T47D (cell line): ENCODE measurements around the gene KLHDC9.

Experiments
- DNase-seq, 2 experiments: peaks; one replicate each; pipeline versions ENCODE4 v3.0.0 to v3.0.0-alpha.2; 2011 to 2012; ENCODE audit warnings: low read depth in 1 of 2, low spot score in 1 of 2
- JUND ChIP-seq: IDR thresholded peaks from 2 replicates; pipeline ENCODE4 v1.6.1; 2012; ENCODE audit warnings: low read depth
- in situ Hi-C: cut with HindIII; loops from 2 replicates; pipeline ENCODE4 v1.10.0; 2016; ENCODE audit warnings: low sequenced_read_pairs, low pct_unique_long_range_greater_than_20kb

Gene KLHDC9

GRCh38 chr1:161069241-161069640 lies 28.9 kb upstream of the KLHDC9 start:
- in situ Hi-C loops = no loop called here
- TF ChIP-seq JUND = no peak
- no peak for DNase-seq

GRCh38 chr1:161069731-161070270 lies 28.4 kb upstream of the KLHDC9 start, which contains the start of gene ARHGAP30:
Gene ARHGAP30, minus strand, starts transcription at chr1:161069891. Its CDS starts 267 bp downstream, at chr1:161069624.
- no peak for DNase-seq
- no peak for TF ChIP-seq JUND
- in situ Hi-C loops = no loop called here

GRCh38 chr1:161070761-161071160 lies 27.4 kb upstream of the KLHDC9 start:
- DNase-seq = no peak
- in situ Hi-C loops = no loop called here
- TF ChIP-seq JUND = no peak

- in situ Hi-C loops = no loop called here
- peak; percentile 81 to 84 for DNase-seq
- no peak for TF ChIP-seq JUND
Measured at GRCh38 chr1:161071886-161072371, 26.2 kb upstream of the KLHDC9 start.

- in situ Hi-C loops = no loop called here
- TF ChIP-seq JUND = no peak
- no peak for DNase-seq
Measured at GRCh38 chr1:161072751-161073449, 25.3 kb upstream of the KLHDC9 start.

- in situ Hi-C loops = no loop called here
Measured at GRCh38 chr1:161073474-161074121, 24.6 kb upstream of the KLHDC9 start.

GRCh38 chr1:161074676-161075368 lies 23.3 kb upstream of the KLHDC9 start:
- TF ChIP-seq JUND = no peak
- in situ Hi-C loops = no loop called here
- DNase-seq = peak; percentile 41 to 76

More at GRCh38 chr1:161073474-161074121, 24.6 kb upstream of the KLHDC9 start:
- TF ChIP-seq JUND = no peak
- DNase-seq = peak in 1 of 2 experiments; percentile 58

- TF ChIP-seq JUND = no peak
- in situ Hi-C loops = no loop called here
- DNase-seq = no peak
Measured at GRCh38 chr1:161076410-161076809, 21.8 kb upstream of the KLHDC9 start.

- no peak for TF ChIP-seq JUND
- no peak for DNase-seq
- in situ Hi-C loops = no loop called here
Measured at GRCh38 chr1:161077426-161077825, 20.7 kb upstream of the KLHDC9 start.

GRCh38 chr1:161079436-161080110 lies 18.6 kb upstream of the KLHDC9 start:
- DNase-seq = no peak
- in situ Hi-C loops = no loop called here
- TF ChIP-seq JUND = no peak

- no peak for DNase-seq
- in situ Hi-C loops = no loop called here
- no peak for TF ChIP-seq JUND
Measured at GRCh38 chr1:161080441-161081405, 17.4 kb upstream of the KLHDC9 start.
